ENCODE measurements around the gene PRR5. TPM values are rescaled to one million over a fixed set of nuclear protein-coding genes. Genes with fewer than 3 reads are reported as not detected.
A peak's percentile ranks its signal among the peaks of the same experiment; 100 is the strongest.

PRR5 gene
- total RNA-seq, 2 experiments from 2014 or later: 29.7 to 30.6 TPM

DNA sequence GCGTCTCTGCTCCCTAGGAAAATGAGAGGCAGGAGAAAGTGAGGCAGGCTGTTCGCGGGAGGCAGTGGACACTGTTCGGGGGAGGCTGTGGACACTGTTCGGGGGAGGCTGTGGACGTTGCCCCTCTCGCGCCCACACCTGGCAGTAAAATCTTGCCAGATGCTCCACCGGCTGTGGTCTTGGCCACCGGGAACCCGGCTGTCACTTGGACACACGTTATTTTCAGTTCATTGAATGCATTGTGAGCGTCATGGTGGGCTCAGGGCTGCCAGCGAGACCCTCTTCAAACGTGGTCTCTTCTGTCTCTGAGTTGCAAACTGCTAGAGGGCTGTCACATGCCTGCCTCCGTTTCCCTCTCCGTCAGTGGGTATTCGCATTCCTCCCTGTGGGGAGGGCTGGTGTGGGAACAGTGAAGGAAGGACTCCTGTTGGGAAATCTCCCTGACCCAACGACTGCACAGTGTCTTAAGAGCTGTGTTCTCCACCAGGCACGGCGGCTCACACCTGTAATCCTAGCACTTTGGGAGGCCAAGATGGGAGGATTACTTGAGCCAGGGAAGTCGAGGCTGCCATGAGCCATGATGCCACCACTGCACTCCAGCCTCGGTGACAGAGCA is 1.4 kb downstream of the PRR5 start:
- Mint-ChIP-seq H3K4me3 (peak overlapping the region; percentile 59), H3K9me3 (no peaks in the 10 kb centered on the region), H3K36me3 (ENCODE audit: low read depth) (no peaks in the 10 kb centered on the region), H3K27ac (no peak overlapping the region), H3K27me3 (no peaks in the 10 kb centered on the region), H3K4me1 (peaks cover 12% of the 10 kb centered on the region)
- CTCF ChIA-PET: interaction anchor here (3.8 kb wide), 1 partner anchor 18 kb away, joined by 13 read pairs; no protein-coding TSS in a partner anchor
- no peak for DNase-seq
- POLR2A ChIA-PET: no interaction called here

GRCh38 chr22:44704159-44705021 is 2.4 kb downstream of the PRR5 start:
- H3K27me3 Mint-ChIP-seq: no peaks in the 10 kb centered on the region
- peaks cover 13% of the 10 kb centered on the region for H3K4me1 Mint-ChIP-seq
- ChIA-PET CTCF (interaction anchor here (0.9 to 3.8 kb wide), 3 partner anchors 10 to 20 kb away, joined by 3 to 13 read pairs (median 3); no protein-coding TSS in a partner anchor), POLR2A (no interaction called here)
- H3K27ac Mint-ChIP-seq: no peak overlapping the region
- H3K36me3 Mint-ChIP-seq (ENCODE audit: low read depth): no peaks in the 10 kb centered on the region
- no peak overlapping the region for H3K4me3 Mint-ChIP-seq
- no peaks in the 10 kb centered on the region for H3K9me3 Mint-ChIP-seq
- DNase-seq: no peak

DNA sequence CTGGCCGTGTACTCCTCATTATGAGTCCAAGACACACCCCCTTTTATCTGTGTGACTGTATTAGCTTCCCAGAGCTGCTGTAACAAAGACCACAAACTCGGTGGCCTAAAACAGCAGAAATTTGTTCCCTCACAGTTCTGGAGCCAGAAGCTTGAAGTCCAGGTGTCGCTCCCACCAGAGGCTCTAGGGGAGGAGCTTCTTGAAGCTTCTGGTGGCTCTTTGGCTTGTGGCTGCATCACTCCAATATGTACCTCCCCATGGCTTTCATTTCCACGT is 3.0 kb downstream of the PRR5 start:
- CTCF ChIA-PET: interaction anchor here (0.9 to 3.8 kb wide), 3 partner anchors 9 to 20 kb away, joined by 3 to 13 read pairs (median 3); no protein-coding TSS in a partner anchor
- Mint-ChIP-seq H3K36me3 (ENCODE audit: low read depth) (no peaks in the 10 kb centered on the region), H3K27ac (no peak overlapping the region), H3K9me3 (no peaks in the 10 kb centered on the region), H3K4me1 (peaks cover 16% of the 10 kb centered on the region), H3K27me3 (no peaks in the 10 kb centered on the region), H3K4me3 (no peak overlapping the region)
- POLR2A ChIA-PET: no interaction called here
- DNase-seq: no peak

DNA sequence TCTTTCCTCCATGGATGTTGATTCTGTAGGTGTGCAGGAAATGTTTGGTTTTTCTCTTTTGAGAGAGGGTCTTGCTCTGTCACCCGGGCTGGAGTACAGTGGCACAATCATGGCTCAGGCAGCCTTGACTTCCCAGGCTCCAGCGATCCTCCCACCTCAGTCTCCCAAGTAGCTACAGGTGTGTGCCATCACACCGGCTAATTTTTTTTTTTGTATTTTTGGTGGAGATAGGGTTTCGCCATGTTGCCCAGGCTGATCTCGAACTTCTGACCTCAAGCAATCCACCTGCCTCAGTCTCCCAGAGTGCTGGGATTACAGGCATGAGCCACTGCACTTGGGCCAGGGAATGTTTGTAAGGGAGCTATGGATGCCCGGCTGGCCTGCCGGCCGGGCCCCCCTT is 4.5 kb downstream of the PRR5 start:
- ChIA-PET POLR2A (no interaction called here), CTCF (interaction anchor here (3.8 kb wide), 1 partner anchor 21 kb away, joined by 13 read pairs; no protein-coding TSS in a partner anchor)
- peaks cover 17% of the 10 kb centered on the region for H3K4me1 Mint-ChIP-seq
- H3K27me3 Mint-ChIP-seq: no peaks in the 10 kb centered on the region
- no peak for DNase-seq
- no peak overlapping the region for H3K27ac Mint-ChIP-seq
- H3K36me3 Mint-ChIP-seq (ENCODE audit: low read depth): no peaks in the 10 kb centered on the region
- no peaks in the 10 kb centered on the region for H3K9me3 Mint-ChIP-seq
- H3K4me3 Mint-ChIP-seq: no peak overlapping the region

- ChIA-PET POLR2A (no interaction called here), CTCF (interaction anchor here (3.8 kb wide), 1 partner anchor 22 kb away, joined by 13 read pairs; no protein-coding TSS in a partner anchor)
- Mint-ChIP-seq H3K27me3 (no peaks in the 10 kb centered on the region), H3K4me3 (no peak overlapping the region), H3K9me3 (no peaks in the 10 kb centered on the region), H3K4me1 (peaks cover 14% of the 10 kb centered on the region), H3K27ac (no peak overlapping the region), H3K36me3 (ENCODE audit: low read depth) (no peaks in the 10 kb centered on the region)
- no peak for DNase-seq
These were observed 5.2 kb downstream of the PRR5 start for GRCh38 chr22:44707178-44707577.

GRCh38 chr22:44707752-44708151 is 5.7 kb downstream of the PRR5 start:
- DNase-seq: no peak
- Mint-ChIP-seq H3K36me3 (ENCODE audit: low read depth) (no peaks in the 10 kb centered on the region), H3K27ac (no peak overlapping the region), H3K4me1 (peaks cover 14% of the 10 kb centered on the region), H3K9me3 (no peaks in the 10 kb centered on the region), H3K4me3 (no peak overlapping the region), H3K27me3 (no peaks in the 10 kb centered on the region)
- POLR2A ChIA-PET: no interaction called here
- CTCF ChIA-PET: interaction anchor here (3.9 kb wide), 1 partner anchor 10 kb away, joined by 15 read pairs; no protein-coding TSS in a partner anchor

GRCh38 chr22:44709881-44710392 is 7.9 kb downstream of the PRR5 start:
- ChIA-PET POLR2A (no interaction called here), CTCF (interaction anchor here (3.9 kb wide), 1 partner anchor 12 kb away, joined by 15 read pairs; no protein-coding TSS in a partner anchor)
- no peaks in the 10 kb centered on the region for H3K9me3 Mint-ChIP-seq
- H3K4me1 Mint-ChIP-seq: peaks cover 11% of the 10 kb centered on the region
- H3K27ac Mint-ChIP-seq: no peak overlapping the region
- no peak overlapping the region for H3K4me3 Mint-ChIP-seq
- no peak for DNase-seq
- no peaks in the 10 kb centered on the region for H3K36me3 Mint-ChIP-seq (ENCODE audit: low read depth)
- H3K27me3 Mint-ChIP-seq: no peaks in the 10 kb centered on the region

GRCh38 chr22:44710474-44711240 is 8.7 kb downstream of the PRR5 start:
- POLR2A ChIA-PET: no interaction called here

DNA sequence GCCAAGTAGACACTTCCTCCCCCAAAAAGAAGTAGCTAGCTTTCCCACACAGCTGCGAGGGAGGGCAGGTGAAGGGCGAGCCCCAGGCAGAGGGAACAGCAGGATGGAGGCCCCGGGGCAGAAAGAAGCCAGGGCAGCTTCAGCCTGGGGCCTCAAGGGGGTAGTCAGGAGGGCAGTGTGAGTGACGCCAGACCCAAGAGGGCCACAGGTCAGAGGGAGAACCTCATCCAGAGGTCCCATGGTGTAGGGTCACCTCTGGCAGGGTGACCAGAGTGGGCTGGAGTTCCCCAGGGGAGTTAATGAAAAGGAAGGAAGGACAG is 9.2 kb downstream of the PRR5 start:
- CTCF ChIA-PET: interaction anchor here (3.9 kb wide), 1 partner anchor 14 kb away, joined by 15 read pairs; no protein-coding TSS in a partner anchor
- DNase-seq: no peak
- Mint-ChIP-seq H3K9me3 (no peaks in the 10 kb centered on the region), H3K4me1 (peaks cover 11% of the 10 kb centered on the region), H3K27me3 (no peaks in the 10 kb centered on the region), H3K27ac (no peak overlapping the region), H3K4me3 (no peak overlapping the region), H3K36me3 (ENCODE audit: low read depth) (no peaks in the 10 kb centered on the region)
- POLR2A ChIA-PET: no interaction called here

More at GRCh38 chr22:44710474-44711240, 8.7 kb downstream of the PRR5 start:
- no peak for DNase-seq
- CTCF ChIA-PET: interaction anchor here (3.9 kb wide), 1 partner anchor 13 kb away, joined by 15 read pairs; no protein-coding TSS in a partner anchor
- Mint-ChIP-seq H3K9me3 (no peaks in the 10 kb centered on the region), H3K4me1 (peaks cover 11% of the 10 kb centered on the region), H3K27me3 (no peaks in the 10 kb centered on the region), H3K36me3 (ENCODE audit: low read depth) (no peaks in the 10 kb centered on the region), H3K27ac (peak overlapping the region; percentile 50), H3K4me3 (no peak overlapping the region)

GRCh38 chr22:44711690-44712555 is 9.9 kb downstream of the PRR5 start:
- CTCF ChIA-PET: interaction anchor here (0.5 to 3.9 kb wide), 2 partner anchors 14 to 1458 kb away, joined by 6 to 15 read pairs; no protein-coding TSS in a partner anchor
- POLR2A ChIA-PET: no interaction called here
- H3K36me3 Mint-ChIP-seq (ENCODE audit: low read depth): no peaks in the 10 kb centered on the region
- H3K4me3 Mint-ChIP-seq: no peak overlapping the region
- no peak for DNase-seq
- no peaks in the 10 kb centered on the region for H3K27me3 Mint-ChIP-seq
- H3K9me3 Mint-ChIP-seq: no peaks in the 10 kb centered on the region
- peaks cover 11% of the 10 kb centered on the region for H3K4me1 Mint-ChIP-seq
- H3K27ac Mint-ChIP-seq: no peak overlapping the region

- no peaks in the 10 kb centered on the region for H3K9me3 Mint-ChIP-seq
- POLR2A ChIA-PET: no interaction called here
- H3K36me3 Mint-ChIP-seq (ENCODE audit: low read depth): no peaks in the 10 kb centered on the region
These were observed 11.0 kb downstream of the PRR5 start for GRCh38 chr22:44712962-44713361.

More at GRCh38 chr22:44712962-44713361, 11.0 kb downstream of the PRR5 start:
- Mint-ChIP-seq H3K4me1 (peaks cover 11% of the 10 kb centered on the region), H3K27ac (peak overlapping the region; percentile 54), H3K4me3 (no peak overlapping the region), H3K27me3 (no peaks in the 10 kb centered on the region)
- no peak for DNase-seq
- CTCF ChIA-PET: interaction anchor here (1.2 kb wide), 1 partner anchor 10 kb away, joined by 5 read pairs; no protein-coding TSS in a partner anchor

Data from activated CD4-positive, alpha-beta T cell treated with anti-CD3 and anti-CD28 coated beads, Interleukin-2, amount 10 ng/mL, durations not matched to agents 7 days and 5 days (primary cell).